Measurements from ENCODE around the gene PALLD.

PALLD gene

GRCh38 chr4:168651374-168651773, 154.5 kb downstream of the PALLD start:
- no peak for DNase-seq

- DNase-seq, result no peak
These were observed 155.0 kb downstream of the PALLD start for GRCh38 chr4:168651864-168652263.

- no peak for DNase-seq
These were observed 155.9 kb downstream of the PALLD start for GRCh38 chr4:168652755-168653154.

- DNase-seq, result no peak
These were observed 157.4 kb downstream of the PALLD start for GRCh38 chr4:168654104-168654847.

- DNase-seq, result no peak
These were observed 158.0 kb downstream of the PALLD start for GRCh38 chr4:168654848-168655174.

- DNase-seq, result no peak
These were observed 158.3 kb downstream of the PALLD start for GRCh38 chr4:168655182-168655581.

- DNase-seq, result no peak
These were observed 159.3 kb downstream of the PALLD start for GRCh38 chr4:168656055-168656660.

- DNase-seq, result no peak
These were observed 160.2 kb downstream of the PALLD start for GRCh38 chr4:168656946-168657473.

GRCh38 chr4:168658751-168659150, 161.9 kb downstream of the PALLD start:
- DNase-seq, result no peak

GRCh38 chr4:168659741-168660465, 163.1 kb downstream of the PALLD start:
- DNase-seq, result no peak

GRCh38 chr4:168662297-168662984, 165.6 kb downstream of the PALLD start:
- no peak for DNase-seq

GRCh38 chr4:168664242-168664891, 167.5 kb downstream of the PALLD start:
- DNase-seq, result no peak

GRCh38 chr4:168666531-168666930, 169.7 kb downstream of the PALLD start:
- no peak for DNase-seq

GRCh38 chr4:168667376-168667775, 170.5 kb downstream of the PALLD start:
- no peak for DNase-seq

GRCh38 chr4:168667921-168668320, 171.1 kb downstream of the PALLD start:
- no peak for DNase-seq

- DNase-seq, result no peak
These were observed 176.6 kb downstream of the PALLD start for GRCh38 chr4:168673476-168673875.

GRCh38 chr4:168674077-168674747, 177.4 kb downstream of the PALLD start:
- DNase-seq, result no peak

- no peak for DNase-seq
These were observed 178.0 kb downstream of the PALLD start for GRCh38 chr4:168674866-168675265.

GRCh38 chr4:168677063-168677462, 180.2 kb downstream of the PALLD start:
- no peak for DNase-seq

- no peak for DNase-seq
These were observed 181.0 kb downstream of the PALLD start for GRCh38 chr4:168677879-168678278.

- no peak for DNase-seq
These were observed 182.0 kb downstream of the PALLD start for GRCh38 chr4:168678751-168679366.

GRCh38 chr4:168679397-168679796, 182.5 kb downstream of the PALLD start:
- DNase-seq, result no peak
